ENCODE measurements around the gene BIRC2.
"Not testable (repeated sequence)": the region's sequence is repeated elsewhere in the genome, so short reads cannot be mapped to it uniquely, and the experiment has no call there.

Gene BIRC2

DNA sequence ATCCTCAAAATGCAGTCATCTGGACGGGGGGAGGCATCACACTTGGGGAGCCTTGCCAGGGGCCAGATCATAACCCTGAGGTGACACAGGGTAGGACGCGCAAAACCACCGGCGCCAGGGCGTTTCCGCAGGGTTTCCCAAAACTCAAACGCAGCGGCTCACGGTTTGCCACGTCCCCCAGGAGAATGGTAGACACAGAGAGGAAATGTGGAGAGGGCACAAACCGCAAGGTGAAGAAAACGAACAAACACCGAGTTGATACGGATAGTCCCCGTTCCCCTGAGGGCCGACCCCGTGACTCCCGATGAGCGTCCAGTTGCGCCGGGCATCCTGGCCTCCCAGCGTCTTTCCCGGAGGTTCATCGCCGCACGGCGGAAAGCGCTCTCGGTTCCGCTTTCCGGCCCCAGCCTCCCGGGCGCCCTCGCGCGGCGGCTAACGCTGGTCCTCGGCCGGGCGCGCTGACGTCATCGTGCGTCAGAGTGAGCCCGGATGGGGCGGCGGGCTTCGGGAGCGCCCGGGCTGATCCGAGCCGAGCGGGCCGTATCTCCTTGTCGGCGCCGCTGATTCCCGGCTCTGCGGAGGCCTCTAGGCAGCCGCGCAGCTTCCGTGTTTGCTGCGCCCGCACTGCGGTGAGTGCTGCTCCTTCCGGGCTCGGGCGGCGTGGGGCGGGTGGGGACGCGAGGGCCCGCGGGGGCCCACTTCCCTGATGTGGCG, at the start of gene BIRC2:
Gene BIRC2, plus strand, starts transcription at position 467 of the 714 bp plus-strand sequence. CDS start 2,641 bp downstream, outside the sequence.
- TF ChIP-seq, protein P1, sequence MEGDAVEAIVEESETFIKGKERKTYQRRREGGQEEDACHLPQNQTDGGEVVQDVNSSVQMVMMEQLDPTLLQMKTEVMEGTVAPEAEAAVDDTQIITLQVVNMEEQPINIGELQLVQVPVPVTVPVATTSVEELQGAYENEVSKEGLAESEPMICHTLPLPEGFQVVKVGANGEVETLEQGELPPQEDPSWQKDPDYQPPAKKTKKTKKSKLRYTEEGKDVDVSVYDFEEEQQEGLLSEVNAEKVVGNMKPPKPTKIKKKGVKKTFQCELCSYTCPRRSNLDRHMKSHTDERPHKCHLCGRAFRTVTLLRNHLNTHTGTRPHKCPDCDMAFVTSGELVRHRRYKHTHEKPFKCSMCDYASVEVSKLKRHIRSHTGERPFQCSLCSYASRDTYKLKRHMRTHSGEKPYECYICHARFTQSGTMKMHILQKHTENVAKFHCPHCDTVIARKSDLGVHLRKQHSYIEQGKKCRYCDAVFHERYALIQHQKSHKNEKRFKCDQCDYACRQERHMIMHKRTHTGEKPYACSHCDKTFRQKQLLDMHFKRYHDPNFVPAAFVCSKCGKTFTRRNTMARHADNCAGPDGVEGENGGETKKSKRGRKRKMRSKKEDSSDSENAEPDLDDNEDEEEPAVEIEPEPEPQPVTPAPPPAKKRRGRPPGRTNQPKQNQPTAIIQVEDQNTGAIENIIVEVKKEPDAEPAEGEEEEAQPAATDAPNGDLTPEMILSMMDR (IDR thresholded peaks at IDR 0.05; ENCODE audit: low read depth, low read length, missing control alignments), result peak; percentile 78
- in situ Hi-C loops (cut with HindIII; ENCODE audit: low sequenced_read_pairs), result no loop called here
- peak within 1 kb of the TSS; percentile 91 for H3K4me3 ChIP-seq (ENCODE audit: low read depth, low read length)
- DNase-seq (ENCODE audit: low read depth), result peak; percentile 72

GRCh38 chr11:102300837-102301236, 46.2 kb upstream of the BIRC2 start:
- DNase-seq (ENCODE audit: low read depth); in situ Hi-C loops (cut with HindIII; ENCODE audit: low sequenced_read_pairs); H3K4me3 ChIP-seq (ENCODE audit: low read depth, low read length): not testable (repeated sequence)

GRCh38 chr11:102302241-102302640, 44.8 kb upstream of the BIRC2 start:
- no peak for DNase-seq (ENCODE audit: low read depth)
- TF ChIP-seq, protein P1 (IDR thresholded peaks at IDR 0.05; ENCODE audit: low read depth, low read length, missing control alignments), result no peak
- no peak overlapping the region for H3K4me3 ChIP-seq (ENCODE audit: low read depth, low read length)
- in situ Hi-C loops (cut with HindIII; ENCODE audit: low sequenced_read_pairs), result no loop called here

GRCh38 chr11:102304686-102305085, 42.3 kb upstream of the BIRC2 start:
- TF ChIP-seq, protein P1 (IDR thresholded peaks at IDR 0.05; ENCODE audit: low read depth, low read length, missing control alignments), result no peak
- DNase-seq (ENCODE audit: low read depth), result no peak
- in situ Hi-C loops (cut with HindIII; ENCODE audit: low sequenced_read_pairs), result no loop called here
- H3K4me3 ChIP-seq (ENCODE audit: low read depth, low read length), result no peak overlapping the region

DNA sequence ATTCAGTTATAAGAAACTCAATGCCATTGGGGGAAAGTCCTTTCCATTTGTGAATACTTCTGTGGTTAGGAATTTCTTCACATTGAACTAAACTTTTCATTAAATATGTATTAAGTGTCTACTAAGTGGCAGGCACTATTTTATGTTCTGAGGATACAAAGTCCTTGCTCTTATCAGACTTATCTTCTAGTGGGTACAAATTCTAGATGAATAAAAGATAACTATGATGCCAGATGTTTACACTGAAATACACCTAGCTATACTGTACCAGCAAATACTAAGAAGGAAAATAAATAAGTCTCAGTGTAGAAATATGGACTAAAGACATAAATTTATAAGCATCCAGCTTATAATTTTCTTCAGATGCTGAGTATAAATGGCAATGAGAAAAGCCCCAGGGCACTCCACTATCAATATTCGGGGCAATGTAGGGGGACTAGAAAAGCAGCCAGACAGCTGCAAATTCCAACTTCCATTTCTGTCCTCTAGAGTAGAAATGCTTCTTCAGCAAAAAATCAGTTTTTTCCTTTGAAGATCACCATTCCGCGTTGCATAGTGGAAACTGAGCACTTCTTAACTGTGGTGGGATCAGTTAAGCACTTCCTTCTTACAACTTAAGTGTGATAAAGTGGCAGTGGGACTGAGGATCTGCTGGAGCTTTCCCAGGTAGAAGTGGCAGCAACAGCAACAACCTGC, 41.5 kb upstream of the BIRC2 start:
- H3K4me3 ChIP-seq (ENCODE audit: low read depth, low read length), result no peak overlapping the region
- TF ChIP-seq, protein P1 (IDR thresholded peaks at IDR 0.05; ENCODE audit: low read depth, low read length, missing control alignments), result no peak
- DNase-seq (ENCODE audit: low read depth), result no peak
- in situ Hi-C loops (cut with HindIII; ENCODE audit: low sequenced_read_pairs), result no loop called here

GRCh38 chr11:102306048-102306597, 40.9 kb upstream of the BIRC2 start:
- H3K4me3 ChIP-seq (ENCODE audit: low read depth, low read length), result no peak overlapping the region
- in situ Hi-C loops (cut with HindIII; ENCODE audit: low sequenced_read_pairs), result no loop called here
- DNase-seq (ENCODE audit: low read depth), result no peak
- TF ChIP-seq, protein P1 (IDR thresholded peaks at IDR 0.05; ENCODE audit: low read depth, low read length, missing control alignments), result no peak
